IMR-90 (cell line): ENCODE data around the gene TGFBI. TPM values are rescaled to one million over a fixed set of nuclear protein-coding genes. Genes with fewer than 3 reads are reported as not detected.

ENCODE experiments used
- ATAC-seq: fragments of 200-7000 bp; cut with Tn5 transposase; 2 replicates; pipeline ENCODE4 v1.9.1; 2020; ENCODE audit warnings: low read depth, mild to moderate bottlenecking, moderate library complexity
- BruUV-seq: library from RNA; stranded (reverse); fragments of 400-500 nt; replicated peaks from 2 replicates; lab custom pipeline; 2021; lab: Mats Ljungman, UMichigan
- CTCF ChIA-PET: fragments of 300-600 bp; formaldehyde crosslinking; extraction: SDS; loops from one replicate; lab custom pipeline; 2021; ENCODE audit warnings: antibody characterized with exemption; lab: Yijun Ruan, JAX
- POLR2A ChIA-PET: fragments of 300-600 bp; sonication (Branson Sonifier 250); formaldehyde crosslinking; loops from one replicate; lab custom pipeline; 2022; ENCODE audit warnings: antibody characterized with exemption; ENCODE audit not compliant: unreplicated experiment; lab: Charles Lee
- DNase-seq: peaks from one replicate; pipeline ENCODE4 v3.0.0; 2013
- H2AFZ ChIP-seq: replicated peaks from 2 replicates; pipeline ENCODE3; 2013; ENCODE audit warnings: low read length, mild to moderate bottlenecking; ENCODE audit not compliant: poor library complexity
- H2AK5ac ChIP-seq: 2 replicates; pipeline ENCODE4 v1.6.1; 2013; ENCODE audit warnings: low read depth, low read length, inconsistent platforms
- H2AK9ac ChIP-seq: replicated peaks from 2 replicates; pipeline ENCODE3; 2013; ENCODE audit warnings: mild to moderate bottlenecking, low read depth, low read length, moderate library complexity; ENCODE audit not compliant: poor library complexity
- H2BK120ac ChIP-seq: 2 replicates; pipeline ENCODE4 v1.6.1; 2013; ENCODE audit warnings: low read depth, low read length, inconsistent platforms
- H2BK15ac ChIP-seq: 3 replicates; pipeline ENCODE4 v1.6.1; 2013; ENCODE audit warnings: low read depth, low read length, inconsistent platforms
- H2BK20ac ChIP-seq: 2 replicates; pipeline ENCODE4 v1.6.1; 2013; ENCODE audit warnings: low read depth, mild to moderate bottlenecking, inconsistent platforms, low read length, moderate library complexity
- H2BK5ac ChIP-seq: 2 replicates; pipeline ENCODE4 v1.6.1; 2013; ENCODE audit warnings: mild to moderate bottlenecking, low read depth, low read length, inconsistent platforms; ENCODE audit not compliant: poor library complexity, severe bottlenecking
- H3K14ac ChIP-seq: replicated peaks from 2 replicates; pipeline ENCODE4 v1.6.1; 2013; ENCODE audit warnings: low read depth, low read length, inconsistent platforms
- H3K18ac ChIP-seq: 2 replicates; pipeline ENCODE4 v1.6.1; 2013; ENCODE audit warnings: low read depth, low read length, control low read depth
- H3K23ac ChIP-seq: 2 replicates; pipeline ENCODE4 v1.6.1; 2013; ENCODE audit warnings: low read depth, low read length, inconsistent platforms
- H3K27ac ChIP-seq: 2 replicates; pipeline ENCODE4 v1.5.1; 2013; ENCODE audit warnings: mild to moderate bottlenecking, control low read depth, low read length; ENCODE audit not compliant: insufficient read depth
- H3K27me3 ChIP-seq: 2 replicates; pipeline ENCODE4 v1.6.1; 2013; ENCODE audit warnings: low read length; ENCODE audit not compliant: control insufficient read depth, insufficient read depth
- H3K36me3 ChIP-seq: 2 replicates; pipeline ENCODE4 v1.6.1; 2013; ENCODE audit warnings: low read length, mixed read lengths; ENCODE audit not compliant: control insufficient read depth, insufficient read depth
- H3K4ac ChIP-seq: 2 replicates; pipeline ENCODE4 v1.6.1; 2013; ENCODE audit warnings: low read depth, low read length, inconsistent platforms
- H3K4me1 ChIP-seq: 2 replicates; pipeline ENCODE4 v1.6.1; 2013; ENCODE audit warnings: low read length, mixed read lengths; ENCODE audit not compliant: control insufficient read depth, insufficient read depth
- H3K4me2 ChIP-seq: 2 replicates; pipeline ENCODE4 v1.6.1; 2013; ENCODE audit warnings: low read depth, mild to moderate bottlenecking, control low read depth, low read length, moderate library complexity
- H3K4me3 ChIP-seq: 2 replicates; pipeline ENCODE4 v1.5.1; 2013; ENCODE audit warnings: low read depth, mild to moderate bottlenecking, control low read depth, low read length, moderate library complexity; ENCODE audit not compliant: insufficient read depth
- H3K56ac ChIP-seq: 2 replicates; pipeline ENCODE4 v1.6.1; 2013; ENCODE audit warnings: low read length, inconsistent platforms; ENCODE audit not compliant: insufficient read depth; ENCODE audit errors: extremely low read depth
- H3K79me1 ChIP-seq, 2 experiments: 2 replicates each; pipeline ENCODE4 v1.6.1; 2013; ENCODE audit warnings: low read length in 2 of 2, inconsistent platforms in 1 of 2, low read depth in 1 of 2
- H3K9ac ChIP-seq: 2 replicates; pipeline ENCODE4 v1.6.1; 2013; ENCODE audit warnings: low read depth, low read length, control low read depth
- H3K9me1 ChIP-seq: 2 replicates; pipeline ENCODE4 v1.6.1; 2013; ENCODE audit warnings: low read length, inconsistent platforms; ENCODE audit not compliant: insufficient read depth
- H3K9me3 ChIP-seq: 2 replicates; pipeline ENCODE4 v1.6.1; 2013; ENCODE audit warnings: low read length; ENCODE audit not compliant: control insufficient read depth, insufficient read depth
- H4K20me1 ChIP-seq: 2 replicates; pipeline ENCODE4 v1.6.1; 2013; ENCODE audit warnings: low read length, inconsistent platforms; ENCODE audit not compliant: insufficient read depth
- H4K5ac ChIP-seq: 2 replicates; pipeline ENCODE4 v1.6.1; 2013; ENCODE audit warnings: mild to moderate bottlenecking, low read depth, low read length, control low read depth
- H4K8ac ChIP-seq, 2 experiments: 2 replicates each; pipeline ENCODE4 v1.6.1; 2013; ENCODE audit warnings: low read depth in 2 of 2, low read length in 2 of 2, control low read depth in 1 of 2, inconsistent platforms in 1 of 2
- H4K91ac ChIP-seq: 2 replicates; pipeline ENCODE4 v1.6.1; 2013; ENCODE audit warnings: low read depth, low read length, inconsistent platforms; ENCODE audit not compliant: insufficient read depth
- BHLHE40 ChIP-seq: fragments of 150-350 bp; IDR thresholded peaks from 2 replicates; pipeline ENCODE4 v1.6.1; 2016; ENCODE audit warnings: mild to moderate bottlenecking, low read depth, low read length
- CHD1 ChIP-seq: IDR thresholded peaks from 2 replicates; pipeline ENCODE4 v1.6.1; 2012; ENCODE audit warnings: low read depth, low read length, improper control_type of control experiment
- FOS ChIP-seq: fragments of 150-350 bp; IDR thresholded peaks from 2 replicates; pipeline ENCODE4 v1.6.1; 2016; ENCODE audit warnings: low read depth, low read length
- MAFK ChIP-seq: IDR thresholded peaks from 2 replicates; pipeline ENCODE4 v1.6.1; 2012; ENCODE audit warnings: low read depth, low read length, improper control_type of control experiment
- MAZ ChIP-seq: IDR thresholded peaks from 2 replicates; pipeline ENCODE4 v1.6.1; 2012; ENCODE audit warnings: low read depth, mild to moderate bottlenecking, low read length, improper control_type of control experiment, moderate library complexity, borderline replicate concordance
- MXI1 ChIP-seq: IDR thresholded peaks from 2 replicates; pipeline ENCODE4 v1.6.1; 2012; ENCODE audit warnings: low read depth, mild to moderate bottlenecking, low read length, moderate library complexity, borderline replicate concordance
- POLR2A ChIP-seq: IDR thresholded peaks from 2 replicates; pipeline ENCODE4 v1.6.1; 2012; ENCODE audit warnings: mild to moderate bottlenecking, low read depth, low read length
- RAD21 ChIP-seq: IDR thresholded peaks from 2 replicates; pipeline ENCODE4 v1.6.1; 2012; ENCODE audit warnings: low read length, improper control_type of control experiment
- SMC3 ChIP-seq: fragments of 150-350 bp; IDR thresholded peaks from 2 replicates; pipeline ENCODE4 v1.6.1; 2016; ENCODE audit warnings: low read depth, mild to moderate bottlenecking, antibody characterized with exemption, low read length, moderate library complexity
- USF2 ChIP-seq: fragments of 150-350 bp; IDR thresholded peaks from 2 replicates; pipeline ENCODE4 v1.6.1; 2017; ENCODE audit warnings: mild to moderate bottlenecking, antibody characterized with exemption, low read length, low read depth
- WGBS, 2 experiments: methylation state at CpG; one replicate each; pipeline versions ENCODE4 v1.1.5 to v1.1.7; 2013; ENCODE audit warnings: missing lambda C conversion rate in 2 of 2; ENCODE audit not compliant: insufficient read length in 1 of 2; ENCODE audit errors: extremely low coverage in 2 of 2; 5-methylcytosine and 5-hydroxymethylcytosine counted together
- dilution Hi-C: fragments of 300-500 bp; cut with HindIII; formaldehyde crosslinking; loops from one replicate; pipeline ENCODE4 v1.14.3; 2018; ENCODE audit warnings: low sequenced_read_pairs; ENCODE audit not compliant: unreplicated experiment
- in situ Hi-C: fragments of 300-500 bp; cut with MboI; formaldehyde crosslinking; loops from 3 replicates; pipeline ENCODE4 v1.14.3; 2019; ENCODE audit warnings: low sequenced_read_pairs, inconsistent platforms, mixed read lengths
- intact Hi-C: fragments of 100-400 bp; cut with micrococcal nuclease; formaldehyde crosslinking; loops from 2 replicates; pipeline ENCODE4 v1.10.0; 2022
- polyA plus RNA-seq, 3 experiments: library from polyadenylated mRNA; depleted of rRNA; stranded (reverse); fragments of >200 nt; gene quantifications; 2 replicates each; pipeline ENCODE4 v1.2.3, GENCODE V29; 2012; ENCODE audit warnings: low replicate concordance in 1 of 3
- total RNA-seq: library from RNA; depleted of rRNA; stranded (reverse); fragments of >200 nt; gene quantifications from 2 replicates; pipeline ENCODE4 v1.2.3, GENCODE V29; 2012
- TF ChIP-seq, protein P1 (sequence below): fragments of 150-350 bp; IDR thresholded peaks from 2 replicates; pipeline ENCODE4 v1.6.1; 2016; ENCODE audit warnings: low read depth, mild to moderate bottlenecking, low read length, moderate library complexity, borderline replicate concordance

The TGFBI gene
- total and polyA plus RNA-seq, 2 of the 4 experiments (the other 2 are of a cell fraction) = 618 to 1,551 TPM

DNA sequence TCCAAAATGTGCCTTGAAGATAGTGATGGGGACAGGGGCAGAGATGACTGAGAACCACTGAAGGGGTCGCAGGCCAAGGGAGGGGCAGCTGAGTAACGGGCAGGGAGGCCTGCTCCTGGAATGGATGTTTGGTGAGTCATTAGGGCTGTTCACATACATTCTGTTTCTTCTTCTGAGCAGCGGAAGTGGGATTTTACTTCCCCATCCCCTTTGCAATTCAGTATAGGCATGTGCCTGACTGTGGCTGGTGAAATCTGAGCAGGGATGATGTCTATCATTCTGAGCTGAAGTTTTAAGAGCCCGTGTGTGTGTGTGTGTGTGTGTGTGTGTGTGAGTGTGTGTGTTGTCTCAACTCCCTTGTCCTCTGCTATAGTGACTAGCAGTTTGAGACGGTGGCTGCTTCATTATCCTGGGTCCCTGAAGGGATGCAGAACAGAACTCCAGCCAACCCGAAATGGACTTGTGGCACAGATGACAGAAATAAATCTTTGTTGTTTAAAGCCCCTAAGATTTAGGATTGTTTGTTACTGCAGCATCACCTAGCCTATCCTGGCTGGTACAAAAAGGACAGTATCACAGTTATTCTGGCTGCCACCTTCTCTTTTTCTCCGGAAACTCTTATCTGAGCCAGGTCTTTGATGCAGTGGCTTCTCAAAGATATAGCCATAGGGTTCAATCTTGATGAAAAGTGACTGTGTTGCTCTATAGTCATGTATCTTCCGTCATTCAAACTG lies 29.2 kb upstream of the TGFBI start (continued):
- TF ChIP-seq FOS (peak; percentile 86), POLR2A (no peak)

GRCh38 chr5:136000147-136000546 lies 28.6 kb upstream of the TGFBI start:
- peak overlapping the region; percentile 71 for H4K91ac ChIP-seq
- intact Hi-C loops = no loop called here
- peak overlapping the region; percentile 27; the same call in 1 of the 2 replicates for H3K56ac ChIP-seq
- H2AK5ac ChIP-seq = peak overlapping the region; percentile 88
- BruUV-seq = no TSS peak
- H2AK9ac ChIP-seq = no peak overlapping the region
- peak overlapping the region; percentile 79 for H2BK5ac ChIP-seq
- peak overlapping the region; percentile 63 for H2BK20ac ChIP-seq
- H3K27me3 ChIP-seq = no peaks in the 10 kb centered on the region
- peaks cover 32% of the 10 kb centered on the region for H3K4me1 ChIP-seq
- DNase-seq (no peak), ATAC-seq (no peak)
- peaks cover 0 to 26% of the 10 kb centered on the region in 2 experiments; a peak in 2 of 4 replicates for H3K79me1 ChIP-seq
- in situ Hi-C loops = no loop called here
- H2AFZ ChIP-seq = no peak overlapping the region
- peak overlapping the region; percentile 62 for H3K14ac ChIP-seq
- WGBS, 2 experiments = 100% methylated on average over 1 of the region's 2 CpGs; no CpG with 5 or more reads in 1 of the 2 experiments
- H3K4ac ChIP-seq = peak overlapping the region; percentile 86
- H2BK15ac ChIP-seq = peak overlapping the region; percentile 88; the same call in 2 of the 3 replicates
- H3K27ac ChIP-seq = peak overlapping the region; percentile 54; the same call in 1 of the 2 replicates
- H3K9ac ChIP-seq = no peak overlapping the region
- peak overlapping the region; percentile 76; the same call in 1 of the 2 replicates for H4K5ac ChIP-seq
- ChIA-PET CTCF (no interaction called here), POLR2A (no interaction called here)
- peak overlapping the region; percentile 74; the same call in 1 of the 2 replicates for H3K18ac ChIP-seq
- H4K8ac ChIP-seq = peak overlapping the region; percentile 29 to 74; a peak in 3 of 4 replicates
- H3K4me3 ChIP-seq = no peak overlapping the region
- TF ChIP-seq MAZ (no peak), POLR2A (no peak), RAD21 (no peak), MXI1 (no peak), SMC3 (no peak), MAFK (no peak), CHD1 (no peak), BHLHE40 (no peak), FOS (no peak), USF2 (no peak)
- TF ChIP-seq, protein P1, sequence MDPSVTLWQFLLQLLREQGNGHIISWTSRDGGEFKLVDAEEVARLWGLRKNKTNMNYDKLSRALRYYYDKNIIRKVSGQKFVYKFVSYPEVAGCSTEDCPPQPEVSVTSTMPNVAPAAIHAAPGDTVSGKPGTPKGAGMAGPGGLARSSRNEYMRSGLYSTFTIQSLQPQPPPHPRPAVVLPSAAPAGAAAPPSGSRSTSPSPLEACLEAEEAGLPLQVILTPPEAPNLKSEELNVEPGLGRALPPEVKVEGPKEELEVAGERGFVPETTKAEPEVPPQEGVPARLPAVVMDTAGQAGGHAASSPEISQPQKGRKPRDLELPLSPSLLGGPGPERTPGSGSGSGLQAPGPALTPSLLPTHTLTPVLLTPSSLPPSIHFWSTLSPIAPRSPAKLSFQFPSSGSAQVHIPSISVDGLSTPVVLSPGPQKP = no peak
- H2BK120ac ChIP-seq = peak overlapping the region; percentile 95
- H4K20me1 ChIP-seq = no peaks in the 10 kb centered on the region
- peak overlapping the region; percentile 19 for H3K23ac ChIP-seq
- dilution Hi-C loops = no loop called here
- H3K9me1 ChIP-seq = peaks cover 31% of the 10 kb centered on the region
- no peaks in the 10 kb centered on the region for H3K36me3 ChIP-seq
- H3K9me3 ChIP-seq = no peaks in the 10 kb centered on the region
- no peak overlapping the region for H3K4me2 ChIP-seq
